Erythroblast (primary cell): ENCODE results near the gene ECI1.

ENCODE experiments used
- GATA1 ChIP-seq: IDR thresholded peaks from 2 replicates; pipeline ENCODE4 v1.6.1; 2011; ENCODE audit warnings: low read depth, mild to moderate bottlenecking, control low read depth, low read length, moderate library complexity
- POLR2A ChIP-seq: IDR thresholded peaks from 2 replicates; pipeline ENCODE4 v1.6.1; 2011; ENCODE audit warnings: mild to moderate bottlenecking, low read length

GRCh38 chr16:2273931-2274330, 22.5 kb upstream of the ECI1 start:
- TF ChIP-seq POLR2A: no peak
- TF ChIP-seq GATA1: no peak
